Measurements from ENCODE around the gene FRAS1.
"Not testable (repeated sequence)": the region's sequence is repeated elsewhere in the genome, so short reads cannot be mapped to it uniquely, and the experiment has no call there.

Gene FRAS1

DNA sequence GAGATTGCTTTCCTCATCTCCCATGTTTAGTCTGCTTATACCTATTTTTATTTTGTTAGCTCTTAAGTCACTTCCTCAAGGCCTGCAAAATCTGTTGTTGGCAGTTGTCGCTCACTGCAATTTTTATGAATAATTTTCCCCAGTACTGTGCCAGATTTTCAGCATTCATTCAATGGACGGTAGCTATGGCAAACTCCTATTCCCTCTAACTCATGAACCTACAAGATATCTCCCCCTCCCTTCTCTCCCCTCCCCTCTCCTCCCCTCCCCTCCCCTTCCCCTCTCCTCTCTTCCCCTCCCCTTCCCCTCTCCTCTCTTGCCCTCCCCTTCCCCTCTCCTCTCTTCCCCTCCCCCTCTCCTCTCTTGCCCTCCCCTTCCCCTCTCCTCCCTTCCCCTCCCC is 160.4 kb downstream of the FRAS1 start:
- DNase-seq = no peak

DNA sequence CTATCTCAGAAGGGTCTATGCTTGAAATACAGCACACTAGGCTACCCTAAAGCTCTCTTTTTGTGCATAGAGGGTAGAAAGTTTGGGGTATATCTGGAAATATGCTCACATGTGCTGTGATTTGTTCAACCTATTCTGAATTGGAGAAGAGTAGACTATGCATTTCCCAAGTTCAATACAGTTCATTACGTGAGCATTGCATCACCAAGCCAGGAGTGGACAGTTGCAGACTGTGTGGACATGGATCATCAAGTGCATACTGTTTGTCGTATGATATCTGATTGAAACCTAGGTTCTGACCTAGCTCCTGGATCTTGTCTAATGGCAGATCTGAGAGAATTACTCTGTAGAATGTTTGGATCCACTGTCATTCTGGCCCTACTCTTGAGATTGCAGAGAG is 161.1 kb downstream of the FRAS1 start:
- no peak for DNase-seq

DNA sequence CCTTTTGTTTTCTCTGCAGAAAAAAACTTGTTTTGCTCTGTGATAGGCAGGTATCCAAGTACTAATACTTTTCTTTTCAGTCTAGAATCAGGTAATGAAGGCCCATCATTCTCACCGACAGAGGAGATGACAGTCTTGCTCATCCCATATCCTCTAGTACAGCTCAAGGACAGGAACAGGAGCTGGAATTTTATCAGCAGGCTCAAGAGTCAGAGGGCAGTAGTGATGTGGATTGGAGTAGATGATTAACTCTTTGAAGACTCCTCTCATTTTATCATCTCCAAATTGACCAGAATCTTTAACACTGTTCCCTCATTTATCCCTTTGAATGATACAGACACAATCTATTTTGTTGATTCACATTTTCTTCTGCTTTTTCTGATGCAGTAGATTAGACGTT is 162.7 kb downstream of the FRAS1 start:
- DNase-seq = no peak

DNA sequence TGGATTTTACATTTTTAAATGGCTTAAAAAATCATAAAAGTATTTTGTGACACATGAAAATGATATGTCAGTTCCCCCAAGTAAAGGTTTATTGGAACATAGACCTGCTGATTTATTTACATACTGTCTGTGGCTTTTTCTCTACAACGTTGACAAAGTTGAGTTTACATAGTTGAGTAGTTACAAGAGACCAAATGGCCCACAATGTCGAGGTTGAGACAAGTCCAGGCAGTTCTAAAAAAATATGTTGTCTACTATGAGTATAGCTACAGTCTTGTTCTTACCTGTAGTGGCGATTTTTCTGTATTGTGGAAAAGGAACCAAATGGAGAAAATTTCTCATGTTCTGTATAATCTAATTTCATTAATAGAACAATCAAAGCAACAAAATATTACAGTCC is 163.2 kb downstream of the FRAS1 start:
- DNase-seq = no peak

DNA sequence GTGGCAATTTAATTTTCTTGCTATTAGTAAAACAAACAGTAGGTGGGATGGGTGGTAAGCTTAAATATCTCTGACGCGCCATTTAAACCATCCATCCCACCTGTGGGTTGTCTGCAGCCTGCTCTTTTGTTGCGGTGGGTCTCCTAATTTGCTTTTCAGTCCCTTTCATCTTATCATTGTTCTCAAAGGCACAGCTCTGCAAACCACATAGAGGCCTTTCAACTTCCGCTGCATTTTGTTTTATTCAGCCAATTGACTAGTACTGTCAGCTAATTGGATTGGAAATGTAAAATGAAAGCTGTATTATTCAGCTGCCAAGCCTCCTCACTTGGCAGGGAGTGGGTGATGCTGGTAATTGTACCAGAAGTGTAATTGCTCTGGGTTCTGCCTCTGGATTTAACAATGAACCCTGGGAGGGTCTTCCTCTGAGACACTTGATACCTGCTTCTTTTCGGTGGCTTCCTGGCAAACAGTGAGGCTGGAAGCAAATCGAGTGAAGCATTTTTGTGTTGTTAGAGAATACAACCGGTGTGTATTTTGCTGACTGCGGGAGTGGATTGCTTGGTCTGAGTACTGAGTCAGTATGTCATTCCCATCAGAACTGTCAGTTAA is 165.6 kb downstream of the FRAS1 start:
- no peak for DNase-seq

DNA sequence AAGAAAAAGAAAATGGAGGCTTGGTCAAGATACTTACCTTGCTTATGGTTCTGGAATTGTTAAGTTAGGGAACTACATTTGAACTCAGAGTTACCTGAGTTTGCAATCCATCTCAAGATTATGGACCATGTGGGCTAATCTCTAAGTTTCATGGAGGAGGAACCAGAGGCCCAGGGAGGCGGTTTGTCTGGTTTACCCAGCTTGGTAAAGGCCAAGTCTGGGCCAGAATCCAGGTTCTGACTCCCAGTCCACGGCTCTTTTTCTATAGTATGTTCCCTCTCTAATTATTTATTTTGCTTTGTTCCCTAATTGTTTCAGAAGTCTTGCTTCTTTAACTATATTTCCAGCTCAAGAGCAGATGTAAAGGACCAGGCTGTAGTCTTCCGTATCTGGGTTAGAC is 168.1 kb downstream of the FRAS1 start:
- DNase-seq = no peak

DNA sequence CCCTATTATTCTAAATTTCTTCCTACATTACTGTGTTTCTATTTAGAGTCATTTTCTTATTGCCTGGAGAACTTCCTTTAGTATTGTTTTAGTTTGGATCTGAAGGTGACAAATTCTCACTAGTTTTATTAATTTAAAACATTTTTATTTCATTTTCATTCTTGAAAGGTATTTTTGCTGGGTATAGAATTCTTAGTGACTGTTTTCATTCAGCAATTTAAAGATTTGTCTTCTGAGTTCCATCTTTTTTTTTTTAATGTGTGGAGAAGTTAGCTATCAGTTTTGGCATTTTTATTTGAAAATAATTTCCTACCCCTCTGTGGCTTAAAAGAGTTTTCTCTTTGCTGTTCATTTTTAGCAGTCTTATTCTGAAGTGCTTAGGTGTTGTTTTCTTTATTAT is 169.2 kb downstream of the FRAS1 start:
- no peak for DNase-seq

DNA sequence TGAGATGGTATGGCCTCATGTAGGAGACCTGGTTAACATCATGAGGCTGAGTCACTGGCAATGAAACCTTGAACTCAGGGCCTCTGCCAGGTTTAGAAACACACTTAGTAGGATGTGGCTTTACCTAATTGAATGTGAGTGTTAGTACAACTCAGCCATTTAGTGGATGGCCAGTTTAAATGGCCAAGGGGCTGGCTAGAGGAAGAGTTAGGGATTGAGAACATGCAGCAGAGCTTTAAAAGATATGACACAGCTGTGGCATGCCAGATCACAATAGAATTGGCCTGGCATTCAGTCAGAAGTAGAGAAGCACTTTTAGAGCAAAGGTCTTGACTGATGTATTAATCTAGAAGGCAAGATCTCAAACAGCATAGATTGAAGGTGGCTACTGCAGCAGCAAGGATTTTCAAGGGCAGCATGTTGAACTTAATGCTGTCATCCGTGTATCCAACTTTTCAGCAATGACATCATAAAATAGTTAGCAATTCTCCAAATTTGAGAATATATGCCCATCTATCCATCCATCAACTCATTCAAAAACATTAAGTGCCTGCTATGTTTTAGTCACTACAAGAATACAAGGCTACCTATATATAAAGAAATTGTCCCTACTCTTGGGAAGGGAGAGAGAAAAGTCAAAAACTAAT is 170.4 kb downstream of the FRAS1 start:
- DNase-seq = no peak

DNA sequence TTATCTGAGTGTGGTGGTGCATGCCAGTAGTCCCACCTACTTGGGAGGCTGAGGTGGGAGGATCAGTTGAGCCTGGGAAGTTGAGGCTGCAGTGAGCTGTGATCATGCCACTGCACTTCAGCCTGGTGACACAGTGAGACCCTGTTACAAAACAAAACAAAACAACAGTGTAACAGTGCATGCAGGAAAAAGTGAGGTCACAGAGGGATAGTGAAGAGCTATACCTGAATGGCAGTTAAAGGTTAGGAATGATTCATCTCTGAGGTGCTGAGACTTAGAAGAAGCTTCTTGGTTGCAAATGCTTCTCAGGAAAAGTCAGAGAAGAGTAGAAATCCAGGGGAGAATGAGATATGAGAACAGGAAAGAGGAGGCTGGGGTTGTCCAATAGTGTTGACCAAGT is 178.7 kb downstream of the FRAS1 start:
- no peak for DNase-seq

DNA sequence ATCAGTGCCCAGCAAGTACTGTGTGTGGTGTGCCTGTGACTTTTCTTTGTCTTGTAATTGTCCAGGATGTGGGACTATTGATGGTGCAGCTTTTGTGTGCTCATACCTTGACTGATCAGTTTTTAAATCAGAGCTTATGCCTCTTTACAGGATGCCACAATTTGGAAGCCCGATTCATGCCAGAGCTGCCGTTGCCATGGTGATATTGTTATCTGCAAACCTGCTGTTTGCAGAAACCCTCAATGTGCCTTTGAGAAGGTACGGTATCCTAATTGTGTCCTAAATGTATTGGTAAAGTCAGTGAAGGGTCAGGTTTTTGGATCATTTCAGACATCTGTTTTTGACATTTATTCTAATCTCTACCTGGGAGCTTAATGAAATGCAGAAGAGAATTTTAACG is 180.2 kb downstream of the FRAS1 start:
- no peak for DNase-seq

DNA sequence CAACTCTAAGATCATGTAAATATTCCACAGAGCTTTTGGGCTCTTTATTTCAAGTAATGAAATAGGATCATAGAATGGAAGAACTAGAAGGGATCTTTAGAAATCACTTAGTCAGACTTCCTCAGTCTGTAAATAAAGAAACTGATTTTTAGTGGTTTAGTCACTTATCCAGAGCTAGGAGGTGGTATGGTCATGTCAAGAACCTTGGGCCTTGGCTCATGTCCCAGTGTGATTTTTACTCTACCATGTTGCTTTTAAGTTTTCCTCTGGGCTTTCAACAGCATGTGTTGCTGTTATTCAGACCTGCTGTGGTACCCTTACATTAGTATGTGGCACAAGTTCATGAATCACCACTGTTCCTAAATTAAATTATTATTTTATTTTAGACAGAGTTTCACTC is 184.9 kb downstream of the FRAS1 start:
- DNase-seq = no peak

DNA sequence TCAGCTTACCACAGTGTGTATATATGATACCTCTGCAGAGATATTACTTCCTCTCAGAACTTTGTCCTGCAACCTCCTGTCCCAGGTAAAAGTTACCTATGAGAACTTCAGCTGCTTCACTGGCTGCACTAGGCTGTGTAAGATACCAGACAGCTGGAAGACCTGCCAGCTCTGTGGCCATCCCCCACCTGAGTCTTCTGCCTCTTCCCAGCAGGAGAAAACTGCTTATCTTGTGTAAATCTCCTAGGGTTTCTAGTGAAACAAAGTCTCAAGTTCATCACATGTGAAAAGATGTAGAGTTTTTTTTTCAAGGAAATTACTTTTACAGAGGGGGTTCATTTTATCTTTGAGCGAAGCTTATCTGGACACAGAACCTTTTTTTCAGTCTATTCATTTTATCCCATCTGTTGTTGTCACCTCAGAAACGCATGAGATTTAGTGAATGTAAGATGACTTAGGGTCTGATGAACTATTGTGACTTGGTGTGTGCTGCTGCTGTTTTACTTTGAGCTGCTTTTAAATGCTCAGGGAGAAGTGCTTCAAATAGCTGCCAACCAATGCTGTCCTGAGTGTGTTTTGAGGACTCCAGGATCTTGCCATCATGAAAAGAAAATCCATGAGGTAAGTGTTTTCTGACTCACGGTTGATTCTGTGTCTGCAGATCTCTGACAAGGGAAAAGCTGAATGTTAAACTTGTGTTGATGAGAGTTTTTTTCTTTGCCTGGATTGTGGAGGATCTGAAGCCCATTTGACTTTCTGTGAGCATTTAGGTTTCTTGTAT is 187.8 kb downstream of the FRAS1 start:
- DNase-seq = no peak

DNA sequence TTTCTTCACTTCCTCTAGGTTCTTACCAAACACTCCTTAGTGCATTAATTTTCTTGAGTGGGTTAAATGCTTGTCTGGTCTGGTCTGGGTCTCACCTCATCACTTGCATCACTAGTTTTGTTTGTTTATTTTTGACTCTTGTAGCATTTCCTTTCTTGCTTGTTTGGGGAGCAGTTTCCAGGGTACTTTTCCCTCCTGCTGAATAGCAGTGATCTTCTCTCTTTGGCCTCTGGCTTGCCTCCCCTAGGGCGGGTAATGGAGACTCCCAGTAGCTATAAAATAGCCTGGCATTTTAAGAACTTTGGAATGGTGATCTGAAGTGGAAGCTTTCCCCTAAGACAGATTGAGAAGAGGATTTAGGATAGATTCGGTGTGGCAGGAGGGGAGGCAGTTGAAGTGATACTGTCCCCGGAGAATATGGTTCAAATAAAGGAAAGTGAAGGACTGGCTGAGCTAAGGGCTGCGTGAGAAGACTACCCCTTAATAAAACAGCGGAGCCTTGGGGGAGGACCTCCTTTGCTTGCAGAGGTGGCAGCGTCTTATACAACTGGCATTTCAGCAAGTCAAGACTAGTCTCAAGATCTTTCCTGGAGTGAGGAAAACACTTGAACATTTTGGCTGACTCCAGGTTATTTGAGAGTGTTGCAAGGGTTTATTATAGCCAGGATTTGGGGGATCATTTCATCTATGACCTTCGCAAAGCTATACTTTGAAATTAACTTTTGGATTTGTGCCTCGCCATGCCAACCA is 190.6 kb downstream of the FRAS1 start:
- DNase-seq = no peak

DNA sequence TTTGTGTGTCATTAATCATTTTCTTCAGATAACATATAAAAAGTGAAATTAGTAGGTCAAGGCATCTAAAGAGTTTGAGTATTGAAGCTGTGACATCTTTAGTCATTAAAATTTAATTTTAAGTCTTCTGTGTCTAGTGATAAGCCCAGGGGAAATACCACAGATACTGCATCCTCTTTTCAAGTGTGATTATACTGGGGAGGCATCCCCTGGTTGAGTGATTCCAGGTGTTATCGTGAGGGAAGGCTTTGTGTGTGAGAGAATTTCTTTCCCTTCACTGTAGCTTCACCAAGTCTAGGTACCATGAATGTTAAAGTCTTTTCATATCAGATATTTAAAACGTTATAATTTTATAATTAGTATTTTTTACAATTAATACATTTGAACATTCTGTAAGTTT is 193.4 kb downstream of the FRAS1 start:
- DNase-seq = no peak

DNA sequence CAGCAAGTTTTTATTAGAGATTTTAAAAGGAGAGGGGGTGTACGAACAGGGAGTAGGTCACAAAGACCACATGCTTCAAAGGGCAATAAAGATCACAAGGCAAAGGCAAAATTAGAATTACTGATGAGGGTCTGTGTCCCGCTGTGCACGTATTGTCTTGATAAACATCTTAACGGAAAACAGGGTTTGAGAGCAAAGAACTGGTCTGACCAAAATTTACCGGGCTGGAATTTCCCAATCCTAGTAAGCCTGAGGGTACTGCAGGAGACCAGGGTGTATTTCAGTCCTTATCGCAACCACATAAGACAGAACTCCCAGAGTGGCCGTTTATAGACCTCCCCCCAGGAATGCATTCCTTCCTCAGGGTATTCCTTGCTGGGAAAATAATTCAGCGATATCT is 195.7 kb downstream of the FRAS1 start:
- not testable (repeated sequence) for DNase-seq

DNA sequence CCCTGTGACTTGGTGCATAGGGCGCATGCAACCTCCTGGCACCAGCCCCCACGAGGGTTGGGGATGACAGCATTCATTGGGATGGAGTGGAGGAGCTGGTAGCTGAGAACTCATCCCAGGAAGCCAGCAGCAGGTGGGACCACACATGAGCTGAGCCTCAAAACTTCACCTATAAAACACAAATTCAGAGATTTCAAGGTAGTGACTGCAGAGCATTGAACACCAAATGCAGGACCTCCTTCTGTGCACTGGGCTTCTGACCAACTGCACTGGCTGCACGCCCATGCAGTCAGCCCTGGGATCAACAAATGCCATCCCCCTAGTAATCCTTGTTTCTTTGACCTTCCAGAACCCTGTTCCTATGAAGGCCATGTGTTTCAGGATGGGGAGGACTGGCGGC is 197.8 kb downstream of the FRAS1 start:
- DNase-seq = no peak

DNA sequence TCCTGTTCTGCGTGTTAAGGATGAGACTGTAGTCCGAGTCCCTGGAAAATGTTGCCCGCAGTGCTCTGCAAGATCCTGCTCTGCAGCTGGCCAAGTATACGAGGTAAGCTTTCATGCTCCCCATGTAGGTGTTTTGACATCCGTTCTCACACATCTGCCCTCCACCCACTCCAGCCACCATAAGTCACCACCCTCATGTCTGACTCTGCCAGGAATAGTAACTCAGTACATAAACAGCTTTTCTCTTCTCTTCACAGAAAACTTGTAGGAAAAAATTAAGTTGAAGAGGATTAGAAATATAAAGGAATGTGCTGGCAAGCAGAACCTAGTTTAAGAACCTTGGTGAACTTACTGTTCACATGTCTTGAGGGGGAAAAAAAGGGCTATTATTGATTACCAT is 207.9 kb downstream of the FRAS1 start:
- no peak for DNase-seq

DNA sequence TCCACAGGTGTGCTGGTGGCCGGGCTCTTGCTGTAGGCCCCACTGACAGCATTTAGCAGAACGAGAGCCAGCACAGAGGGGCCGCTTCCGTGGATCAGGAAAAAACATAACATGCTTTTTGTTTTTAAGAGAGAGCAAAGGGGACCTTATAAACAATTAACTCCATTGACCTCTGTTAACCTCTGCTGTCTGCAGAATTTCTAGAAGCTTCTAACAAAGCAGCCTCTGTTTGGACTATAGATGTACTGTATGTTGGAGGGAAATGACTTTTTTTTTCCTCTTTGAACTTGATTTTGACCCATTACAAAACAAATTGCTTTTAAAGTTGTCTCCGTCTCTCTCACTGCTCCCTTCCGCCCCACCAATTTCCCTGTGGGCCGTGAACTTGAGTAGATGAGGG is 210.7 kb downstream of the FRAS1 start:
- DNase-seq = no peak

DNA sequence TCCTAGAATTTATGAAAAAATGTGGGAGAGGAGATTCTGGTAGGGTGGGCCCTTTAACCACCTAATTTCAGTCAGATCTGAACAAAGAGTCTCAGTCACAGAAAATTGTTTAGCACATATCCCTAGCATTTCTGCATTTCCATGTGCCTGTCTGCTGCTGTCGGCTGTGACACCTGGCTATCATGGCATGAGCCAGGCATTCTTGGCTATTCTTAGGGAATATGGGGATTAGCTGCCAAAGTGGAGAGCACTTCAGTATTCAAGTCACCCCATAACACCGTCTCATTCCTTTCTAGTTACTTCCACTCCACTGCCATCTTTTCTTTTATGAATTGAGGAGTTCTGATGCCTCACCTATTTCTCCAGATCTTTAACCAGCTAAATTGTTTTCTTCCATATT is 211.5 kb downstream of the FRAS1 start:
- DNase-seq = no peak

DNA sequence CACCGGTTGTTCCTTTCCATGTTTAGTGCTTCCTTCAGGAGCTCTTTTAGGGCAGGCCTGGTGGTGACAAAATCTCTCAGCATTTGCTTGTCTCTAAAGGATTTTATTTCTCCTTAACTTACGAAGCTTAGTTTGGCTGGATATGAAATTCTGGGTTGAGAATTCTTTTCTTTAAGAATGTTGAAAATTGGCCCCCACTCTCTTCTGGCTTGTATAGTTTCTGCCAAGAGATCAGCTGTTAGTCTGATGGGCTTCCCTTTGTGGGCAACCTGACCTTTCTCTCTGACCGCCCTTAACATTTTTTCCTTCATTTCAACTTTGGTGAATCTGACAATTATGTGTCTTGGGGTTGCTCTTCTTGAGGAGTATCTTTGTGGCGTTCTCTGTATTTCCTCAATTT is 218.3 kb downstream of the FRAS1 start:
- not testable (repeated sequence) for DNase-seq

DNA sequence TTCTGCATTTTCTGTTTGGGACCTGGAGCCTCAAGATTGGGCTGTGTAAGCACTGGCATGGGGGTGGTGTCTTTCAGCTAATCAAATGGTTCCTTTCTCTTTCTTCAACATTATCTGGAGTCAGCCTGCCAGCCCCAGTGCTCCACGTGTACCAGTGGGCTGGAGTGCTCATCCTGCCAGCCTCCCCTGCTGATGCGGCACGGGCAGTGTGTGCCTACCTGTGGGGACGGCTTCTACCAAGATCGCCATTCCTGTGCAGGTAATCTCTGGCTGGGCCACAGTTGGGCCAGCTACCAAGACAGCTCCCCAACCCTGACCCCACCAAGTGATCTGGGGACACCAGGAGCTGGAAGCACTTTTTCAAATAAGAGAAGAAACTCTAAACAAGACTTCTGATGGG is 229.2 kb downstream of the FRAS1 start:
- DNase-seq = no peak

DNA sequence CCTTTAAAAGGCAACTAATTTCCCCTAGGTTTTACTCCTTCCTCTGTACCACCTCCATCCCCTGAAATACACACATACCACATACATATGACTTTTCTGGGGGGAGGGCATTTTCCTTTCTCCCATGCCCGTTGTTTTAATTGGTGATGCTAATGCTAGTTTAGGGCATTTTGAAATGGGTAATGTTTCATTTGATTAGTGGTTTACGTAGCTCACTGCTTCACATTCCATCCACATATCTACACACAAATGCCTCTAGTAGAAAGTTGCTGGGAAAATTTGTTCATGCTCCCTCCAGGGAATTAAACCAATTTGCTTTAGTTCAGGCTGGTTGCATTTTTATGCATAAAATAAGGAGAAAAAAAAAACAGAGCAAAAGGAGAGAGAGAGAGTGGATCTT is 231.2 kb downstream of the FRAS1 start:
- DNase-seq = no peak

DNA sequence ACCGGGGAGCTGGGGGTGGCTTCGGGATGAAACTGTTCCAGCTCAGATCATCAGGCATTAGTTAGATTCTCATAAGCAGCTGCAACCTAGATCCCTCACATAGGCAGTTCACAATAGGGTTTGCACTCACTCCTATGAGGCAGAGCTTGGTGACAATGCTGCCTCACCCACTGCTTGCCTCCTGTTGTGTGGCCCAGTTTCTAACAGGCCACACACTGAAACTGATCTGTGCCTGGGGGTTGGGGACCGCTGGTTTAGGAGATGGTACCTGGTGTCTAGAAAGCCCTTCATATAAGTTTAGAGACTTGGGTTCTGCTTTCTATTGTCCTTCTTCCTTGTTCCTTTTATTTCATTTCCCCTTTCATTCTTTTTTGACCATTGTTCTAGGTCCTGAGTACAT is 234.2 kb downstream of the FRAS1 start:
- no peak for DNase-seq

DNA sequence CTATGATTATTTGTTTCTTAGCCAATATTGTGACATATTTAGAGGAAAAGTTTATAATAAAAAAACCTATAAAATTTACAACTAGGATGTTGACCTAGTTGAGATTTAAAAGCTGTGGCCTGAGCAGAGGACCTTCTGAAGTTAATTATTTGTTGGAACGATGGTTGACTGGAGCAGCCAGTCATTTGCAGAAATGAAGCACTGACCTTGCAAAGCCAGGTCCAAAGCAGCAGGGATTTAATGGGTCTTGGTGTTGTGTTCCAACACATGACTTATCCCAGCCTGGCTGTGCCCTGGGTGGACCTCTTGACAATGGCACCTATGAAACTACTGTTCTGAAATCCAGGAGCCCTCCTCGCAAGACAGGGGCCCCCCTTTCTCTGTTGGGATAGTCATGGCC is 235.2 kb downstream of the FRAS1 start:
- DNase-seq = no peak
